Measurements from ENCODE around the gene PRPSAP1.

DNA sequence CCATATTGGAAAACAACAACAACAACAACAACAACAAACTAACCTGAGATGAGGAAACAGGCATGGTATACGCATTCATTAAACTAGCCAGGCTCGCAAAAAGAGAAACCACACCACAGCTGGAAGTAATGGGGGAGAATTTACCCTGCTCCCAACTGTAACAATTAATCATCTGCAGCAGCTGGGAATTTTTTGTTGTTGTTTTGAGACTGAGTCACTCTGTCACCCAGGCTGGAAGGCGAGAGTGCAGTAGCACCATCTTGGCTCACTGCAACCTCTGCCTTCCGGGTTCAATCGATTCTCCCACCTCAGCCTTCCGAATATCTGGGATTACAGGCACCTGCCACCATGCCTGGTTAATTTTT, 16.3 kb downstream of the PRPSAP1 start:
- no peak for TF ChIP-seq TAF1 (IDR thresholded peaks at IDR 0.05; ENCODE audit: borderline replicate concordance, insufficient read depth, low read length)
- no peak for TF ChIP-seq POLR2AphosphoS5 (IDR thresholded peaks at IDR 0.05; ENCODE audit: low read depth, low read length)
